Posterior vena cava (tissue), 2 donors: ENCODE measurements around the gene GARNL3. TPM values are rescaled to one million over a fixed set of nuclear protein-coding genes. Genes with fewer than 3 reads are reported as not detected.

Experiments used
- DNase-seq: peaks from one replicate; pipeline ENCODE4 v3.0.0-alpha.2; 2020; ENCODE audit warnings: low spot score
- intact Hi-C, 2 donors: fragments of 100-400 bp; cut with DNase I; formaldehyde crosslinking; loops; one replicate each; pipeline versions ENCODE4 v1.14.1 to v1.14.2; 2022 to 2023
- total RNA-seq, 2 donors: library from RNA; stranded (reverse); fragmentation: NEBNext Ultra II Directional; extraction: Animal tissue kit (Norgen Biotek cat#: 25700); gene quantifications; one replicate each; pipeline ENCODE4 v1.2.1, GENCODE V29; 2021
- donor health status: DM: yes; HTN: yes; CAD: no.
- donor health status: DM: yes; HTN: yes; CAD: no.

GARNL3 gene
- total RNA-seq, 2 donors from 2014 or later = 38.5 to 40.4 TPM

DNA sequence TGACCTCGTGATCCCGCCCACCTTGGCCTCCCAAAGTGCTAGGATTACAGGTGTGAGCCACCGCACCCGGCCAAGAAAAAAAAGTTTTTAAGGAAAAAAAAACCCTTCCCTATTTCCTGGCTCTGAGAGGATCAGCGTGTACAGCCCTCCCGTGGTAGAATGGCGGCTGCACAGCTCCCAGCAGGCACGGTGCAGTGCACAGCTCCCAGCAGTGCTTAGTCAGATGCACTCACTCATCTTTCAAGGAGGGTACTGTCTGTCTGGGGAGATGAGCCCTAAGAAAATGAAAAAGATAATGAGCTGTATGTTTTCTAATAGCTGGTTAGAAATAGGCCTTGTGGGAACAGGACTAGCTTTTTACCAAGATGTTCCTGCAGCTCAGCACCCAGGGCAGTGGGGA lies 95.7 kb downstream of the GARNL3 start:
- intact Hi-C loops = no loop called here
- DNase-seq = no peak

DNA sequence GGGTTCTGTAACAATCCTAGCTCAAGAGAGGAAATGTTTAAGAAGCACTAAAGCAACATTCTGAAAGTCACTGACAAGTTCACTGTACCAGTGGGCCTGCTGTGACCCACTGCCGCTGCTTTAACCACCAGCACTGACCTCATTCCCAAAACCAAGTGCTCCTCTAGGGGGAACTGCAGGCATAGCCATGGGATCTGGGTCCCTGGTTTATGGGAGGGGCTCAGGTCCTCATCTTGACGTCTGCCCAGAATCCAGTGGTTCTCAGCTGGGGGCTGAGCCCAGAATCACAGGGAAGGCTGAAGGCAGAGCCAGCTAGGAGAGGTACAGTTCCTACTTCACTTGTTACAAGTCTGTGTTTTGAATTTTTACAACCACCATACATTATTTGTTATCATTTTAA lies 96.3 kb downstream of the GARNL3 start:
- intact Hi-C loops = no loop called here
- no peak for DNase-seq

DNA sequence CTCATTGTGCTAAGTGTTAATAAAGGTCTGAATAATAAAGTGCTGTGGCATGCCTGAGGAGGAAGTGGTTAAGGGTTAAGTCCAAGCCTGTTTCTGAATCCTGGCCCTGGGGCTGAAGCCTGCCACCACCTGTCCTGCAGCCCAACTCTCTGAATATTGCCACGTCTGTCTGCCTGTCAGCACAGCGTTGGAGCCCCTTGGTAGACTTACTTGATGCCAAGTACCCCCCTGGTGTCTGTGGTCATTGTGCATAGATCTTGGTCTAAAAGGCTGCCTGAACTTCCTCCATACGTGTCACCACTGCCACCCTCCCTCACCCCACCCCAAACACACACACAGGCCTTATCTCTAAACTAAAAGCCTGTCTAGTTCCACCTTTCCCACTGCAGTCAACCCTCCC lies 97.0 kb downstream of the GARNL3 start:
- intact Hi-C loops = no loop called here
- no peak for DNase-seq

DNA sequence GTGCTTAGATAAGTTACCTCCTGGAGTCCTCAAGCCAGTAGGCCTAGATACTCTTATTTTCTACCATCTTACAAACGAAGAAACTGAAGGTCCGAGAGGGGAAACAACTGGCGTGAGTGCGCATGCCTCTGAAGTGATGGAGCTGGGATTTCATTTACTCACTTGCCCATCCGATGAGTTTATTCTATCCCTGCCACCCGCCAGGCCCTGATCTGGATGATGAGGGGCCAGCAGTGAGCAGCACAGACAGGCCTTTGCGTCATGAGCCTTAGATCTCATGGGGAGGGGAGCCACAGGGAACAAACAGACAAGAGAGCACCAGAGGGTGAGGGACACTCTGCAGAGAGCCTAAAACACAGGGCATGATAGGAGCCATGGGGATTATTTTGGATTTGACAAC lies 98.3 kb downstream of the GARNL3 start:
- DNase-seq = no peak
- intact Hi-C loops = no loop called here

DNA sequence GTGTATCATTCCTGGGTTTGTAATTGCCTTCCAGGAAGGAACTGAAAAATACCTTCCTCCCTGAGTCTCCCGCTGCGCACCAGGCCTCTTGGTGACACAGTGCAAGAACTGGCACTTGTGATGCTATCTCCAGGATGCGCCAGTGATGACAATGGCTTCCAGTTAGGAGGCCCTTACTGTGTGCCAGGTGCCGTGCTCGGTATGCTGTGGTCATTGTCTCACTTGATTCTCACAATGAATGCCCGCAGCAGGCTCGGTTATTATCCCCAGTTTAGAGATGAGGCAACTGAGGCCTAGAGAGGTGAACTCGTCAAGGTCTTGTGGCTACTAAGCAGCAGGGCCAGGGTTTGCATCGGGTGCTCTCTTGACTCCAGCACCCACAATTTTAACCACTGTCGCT lies 100.9 kb downstream of the GARNL3 start:
- no peak for DNase-seq
- intact Hi-C loops = no loop called here

DNA sequence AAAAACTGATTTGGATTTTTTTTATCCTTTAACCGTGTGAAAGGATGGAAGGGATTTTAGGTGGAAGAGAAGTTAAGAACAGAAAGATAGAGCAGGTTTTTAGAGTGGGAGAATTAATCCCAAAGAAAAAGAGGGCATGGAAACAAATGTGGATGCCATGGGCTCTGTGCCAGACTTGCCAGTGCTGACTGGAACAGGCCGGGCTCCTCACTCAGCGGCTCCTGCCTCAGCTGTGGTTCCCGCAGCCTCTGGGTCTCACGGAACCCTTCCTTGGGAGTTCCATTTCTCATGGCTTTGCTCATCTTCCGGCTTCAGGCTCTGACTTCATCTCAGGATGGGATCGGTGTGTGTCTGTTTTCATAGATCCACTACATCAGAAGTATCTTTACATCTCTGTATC lies 102.0 kb downstream of the GARNL3 start:
- no peak for DNase-seq
- intact Hi-C loops = no loop called here

DNA sequence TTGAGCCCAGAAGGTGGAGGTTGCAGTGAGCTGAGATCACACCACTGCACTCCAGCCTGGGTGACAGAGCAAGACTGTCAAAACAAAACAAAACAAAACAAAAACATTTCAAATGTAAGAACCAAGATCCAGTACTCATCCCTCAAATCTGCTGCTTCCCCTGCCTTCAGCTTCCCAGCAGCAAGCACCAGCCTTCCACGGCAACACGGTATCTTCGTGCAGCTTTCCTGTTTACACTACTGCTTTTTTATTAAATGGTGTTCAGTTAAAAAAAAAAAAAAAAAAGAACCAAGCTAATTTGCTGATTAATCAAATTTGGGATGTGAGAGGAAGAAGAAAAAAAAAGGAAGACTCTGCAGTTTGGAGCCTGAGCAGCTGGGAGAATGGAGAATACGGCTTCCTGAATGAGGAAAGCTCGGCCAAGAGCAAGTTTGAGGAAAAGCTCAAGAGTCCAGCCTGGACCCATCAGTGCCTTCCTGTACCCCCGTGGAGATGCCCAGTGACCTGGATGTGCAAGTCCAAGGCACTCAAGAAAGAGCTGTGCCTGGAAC lies 104.4 kb downstream of the GARNL3 start:
- intact Hi-C loops = no loop called here

DNA sequence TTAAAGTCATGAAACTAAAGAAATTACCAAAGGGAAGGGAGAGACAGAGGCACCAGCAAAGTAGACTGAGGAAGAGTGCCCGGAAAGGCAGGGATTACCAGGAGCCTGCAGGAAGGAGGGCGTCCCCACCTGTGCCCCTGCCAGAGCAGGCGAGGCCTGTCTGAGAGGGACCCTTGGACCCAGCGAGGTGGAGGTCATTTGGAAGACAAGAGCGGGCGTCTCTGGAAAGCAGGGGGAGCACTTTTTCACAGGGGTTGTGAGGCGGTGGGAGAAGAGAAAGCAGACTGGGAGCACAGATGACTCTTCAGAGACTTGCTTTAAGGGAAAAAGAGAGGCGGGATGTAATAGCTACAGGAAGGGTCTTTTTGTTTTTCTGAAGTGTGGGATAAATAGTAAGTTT lies 104.9 kb downstream of the GARNL3 start:
- intact Hi-C loops = no loop called here
- DNase-seq = no peak

More for the DNA sequence above, 104.4 kb downstream of the GARNL3 start:
- DNase-seq = no peak

DNA sequence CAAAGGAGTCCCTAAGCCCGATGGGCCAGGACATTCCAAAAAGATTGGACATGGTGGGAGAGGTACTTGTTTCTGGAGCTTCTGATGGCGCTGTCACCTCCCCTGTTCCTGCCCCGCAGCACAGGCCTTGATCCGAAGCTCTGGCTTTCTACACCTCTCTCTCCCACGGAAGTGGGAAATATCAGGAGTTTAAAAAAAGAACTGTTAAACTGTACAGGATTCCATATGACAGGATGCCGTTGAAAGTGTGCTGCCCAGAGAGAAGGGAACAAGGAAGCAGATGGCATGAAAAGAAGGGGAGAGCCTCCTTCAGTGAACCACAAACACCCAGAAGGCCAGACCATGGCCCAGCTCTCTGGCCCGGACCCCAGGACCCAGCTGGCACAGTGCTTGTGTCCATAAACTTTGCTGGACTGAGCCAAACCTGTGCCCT lies 105.6 kb downstream of the GARNL3 start:
- DNase-seq = no peak
- intact Hi-C loops = loop anchor here in 1 of 2 donors (10.0 kb wide), 1 partner anchor 435 kb away; no protein-coding TSS in a partner anchor

DNA sequence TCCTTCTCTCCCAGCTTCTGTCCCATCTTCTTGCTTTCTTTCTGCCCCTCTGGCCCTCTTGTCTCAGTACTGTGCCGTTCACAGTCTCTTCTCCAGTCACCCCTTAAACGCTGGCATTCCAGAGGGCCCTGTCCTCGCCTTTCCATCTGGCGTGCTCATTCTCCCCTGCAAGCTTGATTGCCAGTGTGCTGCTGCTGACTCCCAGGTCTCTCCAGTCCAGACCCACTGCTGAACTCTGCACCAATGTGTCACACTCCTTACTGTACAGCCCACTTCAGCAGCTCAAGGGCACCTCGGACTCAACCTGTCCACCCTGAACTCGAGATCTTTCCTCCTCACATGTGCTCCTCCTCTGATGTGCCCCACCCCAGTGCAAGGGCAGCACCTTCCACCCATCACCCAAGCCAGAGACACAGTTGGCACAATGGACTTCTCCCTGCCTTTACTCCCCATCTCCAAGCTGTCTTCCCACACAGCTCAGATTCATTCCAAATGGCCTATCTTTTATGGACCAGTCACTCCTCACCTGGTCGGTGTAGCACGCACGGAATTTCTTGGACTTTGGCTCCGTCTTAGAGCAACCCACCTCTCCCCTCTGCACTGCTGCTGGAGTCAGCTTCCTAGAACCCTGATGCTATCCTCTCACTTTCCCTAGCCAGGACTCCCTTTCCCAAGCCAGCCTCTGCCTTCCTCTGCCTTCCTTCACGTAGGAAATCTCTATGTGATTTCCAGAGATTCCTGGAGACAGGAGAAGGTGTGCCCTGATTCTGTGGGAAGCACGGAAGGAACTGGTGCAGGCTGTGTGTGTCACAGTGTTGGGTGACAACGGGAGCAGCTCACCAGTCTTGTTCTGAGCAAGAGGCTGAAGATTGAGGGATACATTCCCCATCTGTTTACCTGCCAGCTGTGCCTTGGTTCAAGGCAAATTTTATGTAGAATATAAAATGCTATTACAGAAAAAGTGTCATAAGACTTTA lies 106.4 kb downstream of the GARNL3 start:
- no peak for DNase-seq
- intact Hi-C loops = loop anchor here in 1 of 2 donors (10.0 kb wide), 1 partner anchor 436 kb away; no protein-coding TSS in a partner anchor

DNA sequence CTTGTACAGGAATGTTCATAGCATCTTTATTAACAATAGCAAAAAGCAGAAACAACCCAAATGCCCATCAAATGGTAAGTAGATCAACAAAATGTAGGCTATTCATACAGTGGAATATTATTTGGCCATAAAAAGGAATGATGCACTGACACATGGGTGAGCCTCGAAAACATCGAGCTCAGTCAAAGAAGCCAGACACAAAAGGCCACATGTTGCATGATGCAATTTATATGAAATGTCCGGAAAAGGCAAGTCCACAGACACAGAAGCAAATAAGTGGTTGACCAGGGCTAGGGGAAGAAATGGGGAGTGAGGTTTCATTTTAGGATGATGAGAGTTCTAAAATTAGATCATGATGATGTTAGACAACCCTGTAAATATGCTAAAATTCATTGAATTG lies 115.9 kb downstream of the GARNL3 start:
- DNase-seq = no peak
- intact Hi-C loops = no loop called here

DNA sequence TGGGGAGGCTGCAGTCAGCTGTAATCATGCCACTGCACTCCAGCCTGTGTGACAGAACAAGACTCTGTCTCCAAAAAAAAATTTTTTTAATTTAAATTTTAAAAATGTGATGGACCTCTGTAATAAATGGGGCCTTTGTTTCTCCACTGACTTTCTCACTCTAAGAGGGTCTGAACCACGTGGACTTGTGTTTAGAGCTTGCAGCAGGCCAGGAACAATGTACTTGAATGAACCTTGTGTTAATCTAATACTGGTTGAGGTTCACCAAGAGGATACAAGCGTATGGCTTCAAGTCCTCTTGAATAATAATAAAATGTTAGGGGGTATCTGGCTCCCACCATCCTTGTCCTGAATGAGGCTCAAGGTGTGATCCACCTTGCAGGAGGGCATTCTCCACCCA lies 118.0 kb downstream of the GARNL3 start:
- intact Hi-C loops = no loop called here
- no peak for DNase-seq

DNA sequence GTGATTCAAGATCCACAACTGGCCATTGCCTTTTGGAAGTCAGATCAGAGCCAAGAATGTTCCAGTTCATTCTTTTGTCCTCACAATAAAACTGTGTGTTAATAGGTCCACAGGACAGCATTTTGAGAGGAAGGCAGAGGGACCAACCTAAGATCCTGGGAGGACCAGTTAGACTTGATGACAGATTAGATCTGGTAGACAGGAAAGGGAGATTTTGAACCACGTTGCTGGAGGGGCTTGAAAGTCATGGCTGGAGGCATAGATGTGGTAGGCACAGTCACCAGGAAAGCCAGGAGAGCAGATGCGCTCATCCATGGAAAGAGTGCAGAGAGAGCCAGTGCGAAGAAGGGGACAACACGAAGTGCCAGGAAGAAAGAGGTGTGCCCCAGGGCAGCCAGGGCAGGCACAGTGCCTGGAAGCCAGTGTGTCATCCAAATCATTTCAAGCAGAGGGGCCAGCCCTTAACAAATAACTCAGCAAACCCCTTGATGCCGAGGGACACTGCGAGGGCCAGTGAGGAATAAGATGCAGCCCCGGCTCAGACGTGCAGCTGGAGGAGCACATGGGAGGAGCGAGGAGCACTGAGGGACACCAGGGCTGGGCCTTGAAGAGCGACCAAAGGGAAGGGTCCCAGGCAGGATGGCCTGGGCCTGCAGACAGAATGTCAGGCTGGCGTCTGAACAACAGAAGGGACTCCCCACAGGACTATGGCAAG lies 119.6 kb downstream of the GARNL3 start:
- intact Hi-C loops = no loop called here
- no peak for DNase-seq

DNA sequence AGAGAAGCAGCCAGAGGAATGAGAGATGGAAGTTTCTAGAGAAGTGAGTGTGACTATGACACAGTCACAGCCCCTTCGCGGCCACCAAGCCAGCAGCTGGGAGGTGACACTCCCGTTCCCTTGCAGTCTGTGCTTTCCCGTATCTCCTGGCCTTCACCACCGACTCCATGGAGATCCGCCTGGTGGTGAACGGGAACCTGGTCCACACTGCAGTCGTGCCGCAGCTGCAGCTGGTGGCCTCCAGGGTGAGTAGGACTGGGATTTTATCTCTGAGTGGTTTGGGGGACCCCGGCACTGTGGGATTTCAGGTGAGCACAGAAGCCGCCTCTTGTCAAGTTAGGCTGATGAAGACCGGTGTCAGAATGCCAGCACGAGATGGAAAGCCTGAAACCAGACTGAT lies 120.3 kb downstream of the GARNL3 start:
- intact Hi-C loops = no loop called here
- DNase-seq = peak; percentile 68

DNA sequence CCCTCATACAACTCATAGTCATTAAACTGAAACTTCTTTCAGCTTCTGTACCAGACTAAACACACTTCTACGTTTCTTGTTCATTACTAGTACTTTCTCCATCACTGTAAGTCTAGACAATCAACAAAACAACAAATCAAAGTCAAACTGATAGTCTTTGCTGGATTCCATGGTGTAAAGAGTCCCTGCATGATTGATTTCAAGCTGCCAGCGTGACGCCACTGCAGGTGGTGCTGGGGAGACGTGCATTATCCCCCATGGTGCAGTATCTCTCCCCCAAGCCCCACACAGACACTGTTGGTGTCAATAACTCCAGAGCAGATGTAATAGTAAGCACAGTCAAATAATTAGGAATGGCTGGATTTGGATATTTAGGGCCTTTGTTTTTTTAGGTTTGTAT lies 121.7 kb downstream of the GARNL3 start:
- DNase-seq = no peak
- intact Hi-C loops = no loop called here

DNA sequence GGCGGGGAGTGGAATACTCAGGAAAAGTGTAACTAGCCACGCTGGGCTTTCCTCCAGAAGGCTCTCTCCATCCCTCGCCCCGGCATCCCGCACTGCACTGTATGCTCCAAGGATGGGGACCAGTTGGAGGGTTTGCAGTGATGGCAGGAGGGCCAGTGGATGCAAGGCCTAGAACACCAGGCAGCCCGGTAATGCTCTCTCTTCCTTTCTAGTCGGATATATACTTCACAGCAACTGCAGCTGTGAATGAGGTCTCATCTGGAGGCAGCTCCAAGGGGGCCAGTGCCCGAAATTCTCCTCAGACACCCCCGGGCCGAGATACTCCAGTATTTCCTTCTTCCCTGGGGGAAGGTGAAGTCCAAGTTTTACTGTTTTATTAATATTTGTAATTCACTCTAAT lies 122.4 kb downstream of the GARNL3 start:
- no peak for DNase-seq
- intact Hi-C loops = no loop called here

DNA sequence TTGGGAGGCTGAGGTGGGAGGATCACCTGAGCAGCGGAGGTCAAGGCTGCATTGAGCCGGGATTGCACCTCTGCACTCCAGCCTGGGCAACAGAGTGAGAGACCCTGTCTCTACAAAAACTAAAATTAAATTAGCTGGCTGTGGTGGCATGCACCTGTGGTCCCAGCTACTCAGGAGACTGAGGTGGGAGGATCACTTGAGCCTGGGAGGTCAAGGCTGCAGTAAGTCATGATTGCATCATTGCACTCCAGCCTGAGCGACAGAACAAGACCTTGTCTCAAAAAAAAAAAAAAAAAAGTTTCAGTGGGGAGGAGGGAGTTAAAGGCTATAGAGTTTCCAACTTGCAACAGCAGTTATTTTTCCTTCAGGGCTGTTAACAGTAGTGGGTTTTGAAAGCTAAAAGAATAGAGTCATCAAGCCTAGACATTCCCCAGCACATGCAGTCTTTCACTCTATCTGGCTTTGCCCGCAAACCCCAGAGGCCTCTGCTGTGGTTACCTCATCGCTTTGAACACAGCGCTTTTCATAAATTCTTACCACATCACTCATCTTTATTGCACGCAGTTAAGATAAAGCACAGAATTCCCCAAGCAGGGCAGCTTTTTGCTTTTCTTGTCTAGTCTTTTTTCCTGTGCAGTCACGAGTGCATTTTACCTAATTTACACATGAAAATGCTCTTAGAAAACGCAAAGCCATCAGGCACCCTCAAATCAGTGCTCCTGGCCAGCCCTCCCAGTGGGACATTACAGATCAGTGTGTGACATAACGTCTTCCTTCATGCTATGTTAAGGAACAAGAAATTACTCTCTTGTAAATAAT lies 123.7 kb downstream of the GARNL3 start:
- intact Hi-C loops = no loop called here
- DNase-seq = no peak

DNA sequence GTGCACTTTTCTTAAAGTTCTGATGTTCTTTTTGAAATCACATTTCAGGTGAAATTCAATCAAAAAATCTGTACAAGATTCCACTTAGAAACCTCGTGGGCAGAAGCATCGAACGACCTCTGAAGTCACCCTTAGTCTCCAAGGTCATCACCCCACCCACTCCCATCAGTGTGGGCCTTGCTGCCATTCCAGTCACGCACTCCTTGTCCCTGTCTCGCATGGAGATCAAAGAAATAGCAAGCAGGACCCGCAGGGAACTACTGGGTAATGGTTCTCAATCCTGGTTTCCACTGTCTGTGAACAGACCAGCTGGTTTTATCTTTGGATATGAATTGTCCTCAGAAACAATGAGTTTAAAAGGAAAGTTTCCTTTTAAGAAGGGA lies 124.3 kb downstream of the GARNL3 start:
- DNase-seq = no peak
- intact Hi-C loops = no loop called here
